ENCODE measurements around the gene N4BP2L2.

DNA sequence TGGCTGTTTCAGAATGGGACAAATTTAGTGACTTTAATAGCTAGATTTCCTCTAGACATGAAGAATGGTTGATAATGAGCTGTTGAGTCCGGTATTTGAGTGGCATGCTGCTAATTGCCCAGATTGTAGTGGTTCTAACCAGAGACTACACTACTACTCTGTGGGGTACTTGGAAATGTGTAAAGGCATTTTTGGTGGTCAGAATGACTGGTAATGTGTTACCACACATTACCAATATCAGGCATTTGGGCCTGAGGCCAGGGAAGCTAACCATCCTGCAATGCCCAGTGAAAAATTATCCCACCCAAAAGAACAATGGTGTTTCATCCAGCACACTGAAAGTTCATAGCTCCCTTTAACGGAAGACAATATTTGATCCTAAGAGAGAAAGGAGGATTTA lies 93.1 kb downstream of the N4BP2L2 start:
- TF ChIP-seq, protein P1, sequence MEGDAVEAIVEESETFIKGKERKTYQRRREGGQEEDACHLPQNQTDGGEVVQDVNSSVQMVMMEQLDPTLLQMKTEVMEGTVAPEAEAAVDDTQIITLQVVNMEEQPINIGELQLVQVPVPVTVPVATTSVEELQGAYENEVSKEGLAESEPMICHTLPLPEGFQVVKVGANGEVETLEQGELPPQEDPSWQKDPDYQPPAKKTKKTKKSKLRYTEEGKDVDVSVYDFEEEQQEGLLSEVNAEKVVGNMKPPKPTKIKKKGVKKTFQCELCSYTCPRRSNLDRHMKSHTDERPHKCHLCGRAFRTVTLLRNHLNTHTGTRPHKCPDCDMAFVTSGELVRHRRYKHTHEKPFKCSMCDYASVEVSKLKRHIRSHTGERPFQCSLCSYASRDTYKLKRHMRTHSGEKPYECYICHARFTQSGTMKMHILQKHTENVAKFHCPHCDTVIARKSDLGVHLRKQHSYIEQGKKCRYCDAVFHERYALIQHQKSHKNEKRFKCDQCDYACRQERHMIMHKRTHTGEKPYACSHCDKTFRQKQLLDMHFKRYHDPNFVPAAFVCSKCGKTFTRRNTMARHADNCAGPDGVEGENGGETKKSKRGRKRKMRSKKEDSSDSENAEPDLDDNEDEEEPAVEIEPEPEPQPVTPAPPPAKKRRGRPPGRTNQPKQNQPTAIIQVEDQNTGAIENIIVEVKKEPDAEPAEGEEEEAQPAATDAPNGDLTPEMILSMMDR (IDR thresholded peaks at IDR 0.05): no peak
- no peak for TF ChIP-seq POLR2A (IDR thresholded peaks at IDR 0.05)
- TF ChIP-seq POLR2AphosphoS5 (IDR thresholded peaks at IDR 0.05): no peak
- TF ChIP-seq EP300 (IDR thresholded peaks at IDR 0.05): no peak
